NOMO-1 (cell line): ENCODE results near the gene ESPNL.
"Not testable (repeated sequence)": the region's sequence is repeated elsewhere in the genome, so short reads cannot be mapped to it uniquely, and the experiment has no call there.

Source experiments
- DNase-seq, 2 experiments: peaks; one replicate each; lab custom pipeline; 2025; ENCODE audit not compliant: unreplicated experiment in 2 of 2; lab: John Stamatoyannopoulos, UW

Gene ESPNL

DNA sequence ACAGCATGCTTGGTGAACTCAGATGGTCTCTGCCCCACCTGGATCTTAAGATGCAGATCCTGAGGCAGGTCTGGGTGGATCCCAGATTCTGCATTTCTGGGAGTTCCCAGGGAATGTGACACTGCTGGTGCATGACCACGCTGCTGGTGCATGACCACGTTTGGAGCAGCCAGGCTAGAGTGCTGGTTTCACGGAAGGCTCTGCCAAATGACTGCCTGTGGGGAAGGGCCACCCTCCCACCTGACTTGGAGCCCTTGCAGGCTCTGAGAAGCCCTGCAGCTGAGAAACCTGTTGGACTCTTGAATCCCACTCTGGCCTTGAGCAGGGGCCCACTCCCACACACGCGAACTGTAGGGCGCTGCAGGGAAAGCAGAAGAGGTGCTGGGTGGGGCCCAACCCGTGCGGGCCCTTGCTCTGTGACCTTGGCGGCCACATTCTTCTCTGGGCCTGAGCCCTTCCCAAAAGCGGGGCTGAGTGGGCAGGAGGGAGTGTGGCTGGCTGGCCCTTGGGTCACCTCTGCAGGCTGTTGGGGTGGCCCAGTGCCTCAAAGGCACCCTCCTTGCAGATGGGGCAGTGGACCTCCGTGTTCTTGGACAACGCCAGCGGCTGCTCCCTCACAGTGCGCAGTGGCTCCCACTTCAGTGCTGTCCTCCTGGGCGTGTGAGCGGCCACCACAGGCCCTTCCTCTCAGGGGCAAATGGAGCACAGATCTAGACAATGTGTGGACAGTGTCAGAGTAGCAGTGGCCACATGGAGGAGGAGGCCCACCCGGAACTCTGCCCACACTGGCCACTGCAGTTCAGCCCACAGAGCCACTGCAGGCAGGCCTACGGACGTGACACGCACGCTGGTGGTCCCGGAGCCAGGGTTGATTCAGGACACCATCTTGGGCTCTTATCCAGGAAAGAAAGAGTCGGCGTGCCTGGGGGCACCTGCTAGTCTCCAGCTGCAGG is 66.5 kb downstream of the ESPNL start:
- no peak for DNase-seq

DNA sequence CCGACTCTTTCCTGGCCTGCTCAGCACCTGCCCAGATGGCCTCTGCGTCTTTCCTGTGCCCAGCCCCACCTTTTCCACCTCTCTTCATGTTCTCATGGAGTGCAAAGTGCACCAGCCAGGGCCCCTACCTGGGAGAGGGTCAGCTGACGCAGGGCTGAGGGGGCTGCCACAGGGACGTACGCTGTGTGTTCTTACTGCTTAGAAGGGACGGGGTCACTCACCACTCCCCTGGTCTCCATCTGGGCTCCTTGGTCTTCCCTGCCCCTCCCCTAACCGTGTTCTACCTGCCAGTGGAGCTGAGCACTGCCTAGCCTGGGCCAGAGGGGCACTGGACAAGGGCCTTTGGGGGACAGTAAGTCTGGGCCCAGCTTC is 67.2 kb downstream of the ESPNL start:
- no peak for DNase-seq

DNA sequence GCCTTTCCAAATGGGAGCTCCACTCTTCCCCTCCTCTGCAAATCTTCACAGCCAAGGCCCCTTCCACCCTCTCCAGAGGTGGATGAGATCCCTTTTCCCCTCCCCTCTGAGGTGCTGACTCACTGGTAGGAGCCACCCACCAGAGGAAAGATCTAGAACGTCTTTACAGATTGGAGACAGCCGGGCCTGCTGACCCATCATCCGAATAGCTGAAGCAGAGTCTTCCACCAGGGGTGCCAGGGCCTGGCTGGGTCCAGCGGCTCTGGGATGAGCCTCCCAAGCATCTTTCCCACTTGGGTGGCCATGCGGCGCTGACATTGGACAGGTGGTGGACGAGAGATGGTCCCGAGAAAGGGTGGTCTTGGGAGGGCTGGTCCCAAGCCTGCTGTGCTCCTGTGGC is 67.6 kb downstream of the ESPNL start:
- no peak for DNase-seq

DNA sequence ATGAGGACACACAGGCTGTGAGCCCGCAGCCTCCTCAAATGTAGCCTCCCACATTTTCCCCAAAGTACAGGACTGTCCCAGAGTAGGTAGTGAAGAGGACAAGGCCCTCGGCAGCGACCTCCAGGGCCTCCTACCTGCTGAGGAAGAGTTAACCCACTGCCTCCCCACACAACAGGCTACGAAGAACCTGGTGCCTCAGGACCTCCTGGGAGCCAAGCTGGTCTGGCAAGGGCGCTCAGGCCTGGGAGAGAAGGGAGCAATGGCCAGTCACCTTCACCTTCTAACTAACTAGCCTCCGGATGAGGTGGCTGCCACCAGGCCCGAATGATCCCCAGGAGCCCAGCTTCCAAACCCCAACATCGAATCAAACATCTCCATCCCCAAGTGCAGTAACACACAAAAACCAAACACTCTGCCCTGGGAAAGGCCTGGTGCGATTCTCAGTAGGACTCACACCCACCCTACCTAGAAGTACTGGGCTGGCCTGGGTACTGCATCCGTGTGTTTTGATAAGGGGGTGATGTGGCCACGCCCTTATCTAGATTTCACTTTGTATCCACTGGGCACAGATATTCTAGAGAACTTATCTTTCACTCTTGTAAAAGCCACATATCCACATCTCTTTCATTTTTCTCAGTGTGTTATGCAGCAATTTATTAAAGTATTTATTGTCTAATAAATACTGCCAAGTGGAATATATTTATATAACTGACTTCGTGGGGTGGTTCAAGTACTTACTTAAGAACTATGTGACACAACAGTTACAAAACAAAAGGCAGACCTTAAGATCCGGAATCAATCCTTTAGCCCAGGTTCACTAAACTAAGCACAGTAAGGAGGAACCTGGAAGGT is 68.3 kb downstream of the ESPNL start:
- DNase-seq = no peak

DNA sequence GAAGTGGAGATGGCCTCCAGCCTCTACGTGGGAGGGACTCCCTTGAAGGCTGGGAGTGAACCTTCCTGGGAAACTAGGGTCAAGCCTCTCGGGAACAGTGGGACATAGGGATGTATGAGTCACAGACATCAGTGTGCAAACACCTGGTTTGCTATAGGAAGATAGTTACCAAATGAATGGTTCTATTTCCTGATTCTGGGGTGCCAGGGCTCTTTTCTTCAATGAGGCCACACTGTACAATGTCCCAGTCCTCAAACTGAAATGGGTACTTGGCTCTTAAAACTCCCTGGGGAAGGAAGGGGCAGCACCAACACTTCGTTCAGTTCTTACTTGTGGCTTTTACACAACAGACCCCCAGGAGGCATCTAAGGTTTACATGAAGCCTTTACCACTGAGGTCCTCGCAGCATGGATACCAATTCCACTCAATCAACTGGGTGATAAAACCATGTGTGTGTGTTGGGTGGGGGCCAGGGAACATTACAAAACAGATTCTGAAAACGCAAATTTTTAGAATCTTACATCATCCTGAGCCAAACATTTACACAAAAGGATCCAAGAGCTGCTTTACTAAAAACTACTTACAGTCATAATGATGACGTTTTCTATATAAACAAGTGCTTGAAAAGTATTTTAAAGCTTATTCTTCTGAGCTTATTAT is 69.0 kb downstream of the ESPNL start:
- no peak for DNase-seq

DNA sequence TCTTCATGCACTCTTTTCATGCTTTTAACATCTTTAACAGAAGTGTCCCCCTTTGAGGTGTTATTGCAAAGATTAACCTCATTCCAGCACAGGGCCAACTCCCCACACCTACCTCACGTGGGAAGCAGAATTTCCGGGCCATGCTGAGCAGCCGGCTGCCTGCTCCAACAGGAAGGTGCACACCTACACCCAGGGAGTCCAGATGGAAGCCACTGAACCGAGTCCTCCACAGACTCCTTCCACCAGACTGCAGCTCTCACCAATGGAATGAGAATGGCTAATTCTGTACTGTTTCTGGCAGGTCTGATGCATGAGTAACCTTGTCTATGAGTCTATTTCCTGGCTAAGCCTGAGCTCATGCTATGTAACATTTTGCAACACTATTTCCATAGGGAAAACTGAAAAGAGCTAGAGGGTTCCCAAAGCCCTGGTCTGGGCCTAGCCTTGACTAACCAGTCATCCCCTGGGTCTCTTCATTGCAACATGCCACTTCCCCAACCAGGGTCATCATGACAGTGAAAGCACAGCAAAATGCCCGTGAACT is 69.6 kb downstream of the ESPNL start:
- no peak for DNase-seq

DNA sequence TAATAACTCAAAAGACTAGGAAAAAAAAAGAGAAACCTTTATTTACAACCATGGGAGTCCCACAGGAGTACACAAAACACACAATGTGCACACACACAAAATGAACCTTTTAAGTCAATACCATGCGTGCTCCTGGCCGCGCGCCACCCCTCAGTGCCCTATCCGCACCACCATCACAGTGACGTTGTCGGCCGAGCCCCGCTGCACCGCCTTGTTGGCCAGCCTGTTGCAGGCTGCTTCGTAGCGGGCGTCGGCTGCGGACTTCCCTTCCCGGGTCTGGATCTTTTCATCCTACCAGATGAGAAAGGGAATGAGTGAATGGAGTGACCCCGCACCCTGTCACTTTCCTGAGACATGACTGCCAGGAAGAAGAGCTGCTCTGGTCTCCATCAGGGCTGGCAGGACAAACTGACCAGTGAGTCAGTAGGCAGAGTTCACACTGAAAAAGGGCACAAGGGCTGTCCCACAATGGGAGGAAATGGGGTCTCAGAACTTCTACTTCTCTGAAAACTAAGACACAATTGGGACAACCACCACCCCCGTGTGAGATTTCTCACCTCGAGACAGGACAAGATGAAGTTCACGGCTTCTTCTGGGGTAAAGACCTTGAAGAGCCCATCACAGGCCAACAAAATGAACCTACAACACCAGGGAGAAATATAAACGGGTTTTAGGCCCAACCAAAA is 70.4 kb downstream of the ESPNL start:
- no peak for DNase-seq

DNA sequence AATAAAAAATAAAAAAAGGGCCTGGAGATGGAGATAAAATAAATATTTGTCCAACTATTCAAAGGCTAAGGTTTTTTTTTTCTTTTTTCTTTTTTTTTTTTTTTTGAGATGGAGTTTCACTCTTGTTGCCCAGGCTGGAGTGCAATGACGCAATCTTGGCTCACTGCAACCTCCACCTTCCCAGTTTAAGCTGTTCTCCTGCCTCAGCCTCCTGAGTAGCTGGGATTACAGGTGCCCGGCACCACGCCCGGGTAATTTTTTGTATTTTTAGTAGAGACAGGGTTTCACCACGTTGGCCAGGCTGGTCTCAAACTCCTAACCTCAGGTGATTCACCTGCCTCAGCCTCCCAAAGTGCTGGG is 70.9 kb downstream of the ESPNL start:
- DNase-seq = not testable (repeated sequence)

DNA sequence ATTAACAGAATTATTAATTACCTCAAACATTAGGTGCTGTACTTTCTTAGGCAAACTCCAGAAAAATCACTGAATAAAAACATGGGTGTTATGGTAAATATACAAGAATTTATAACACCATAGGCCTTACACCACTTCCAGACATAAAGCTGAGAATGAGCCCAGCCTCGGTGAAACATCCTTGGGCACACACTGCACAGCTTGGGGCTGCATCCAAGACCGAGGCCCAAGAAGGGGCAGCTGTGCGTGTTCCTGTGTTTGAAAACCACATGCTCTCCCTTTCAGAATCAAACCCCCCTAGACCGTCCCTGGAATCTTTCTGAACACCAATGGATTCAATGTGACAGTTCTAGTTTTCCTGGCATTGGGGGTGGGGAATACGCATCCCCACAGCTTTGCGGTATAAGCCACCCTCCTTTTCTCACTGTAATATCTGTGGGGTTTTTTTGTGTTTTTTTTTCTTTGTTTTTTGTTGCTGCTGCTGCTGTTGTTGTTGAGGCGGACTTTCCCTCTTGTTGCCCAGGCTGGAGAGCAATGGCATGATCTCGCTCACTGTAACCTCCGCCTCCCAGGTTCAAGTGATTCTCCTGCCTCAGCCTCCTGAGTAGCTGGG is 71.5 kb downstream of the ESPNL start:
- DNase-seq = no peak

DNA sequence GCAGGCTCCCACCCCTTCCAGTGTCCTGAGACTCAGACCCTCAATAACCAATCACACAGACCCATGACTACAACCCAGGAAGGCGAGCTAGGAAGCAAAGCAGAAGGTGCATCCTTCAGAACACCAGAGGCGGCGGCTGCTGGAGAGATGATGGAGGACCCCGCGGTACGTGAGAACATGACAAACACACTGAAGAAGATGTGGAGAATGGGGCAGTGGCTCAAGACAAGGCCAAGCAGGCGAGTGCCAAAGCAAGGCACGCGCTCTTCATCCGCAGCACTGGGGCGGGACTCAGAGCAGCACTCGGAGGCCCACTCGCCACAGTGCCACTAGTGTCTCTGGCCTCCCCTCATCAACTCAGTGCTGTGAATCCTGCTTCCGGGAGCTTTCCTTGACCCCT is 72.3 kb downstream of the ESPNL start:
- DNase-seq = no peak

DNA sequence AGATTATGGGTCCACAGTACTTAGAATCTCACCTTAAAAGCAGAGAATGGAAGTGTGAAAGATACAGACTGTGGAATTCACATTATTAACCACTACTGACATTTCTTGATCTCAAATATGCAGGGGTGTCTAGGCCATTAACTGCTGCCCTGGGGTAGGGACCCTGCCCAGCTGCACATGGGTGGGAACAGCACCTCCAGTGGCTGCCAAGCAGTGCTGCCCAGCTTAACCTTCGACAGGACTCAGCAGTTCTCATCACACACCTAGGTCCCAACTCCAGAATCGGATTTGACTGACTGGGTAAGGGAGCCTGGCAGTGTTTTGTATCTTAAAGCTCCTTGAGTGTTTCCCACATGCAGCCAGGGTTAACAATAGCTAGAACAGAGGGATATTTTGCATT is 73.6 kb downstream of the ESPNL start:
- no peak for DNase-seq

DNA sequence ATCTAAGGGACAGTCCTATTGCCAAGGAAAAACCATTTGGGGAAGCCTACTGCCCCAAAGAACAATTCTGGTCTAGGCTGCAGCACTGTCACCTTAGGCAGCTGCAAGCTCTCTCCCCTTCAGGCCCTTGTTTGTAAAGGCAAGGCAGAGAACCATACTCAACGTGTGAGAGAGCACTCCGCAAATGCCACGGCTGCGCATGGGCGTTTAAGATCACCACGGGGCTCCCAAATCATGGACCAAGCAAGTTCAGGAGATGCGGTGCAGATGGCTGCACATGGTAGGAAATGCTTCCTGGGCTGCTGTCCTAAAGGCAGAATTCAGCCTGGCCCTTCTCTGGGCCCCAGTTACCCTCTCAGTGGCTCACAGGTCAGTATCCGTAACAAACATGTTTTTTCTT is 74.2 kb downstream of the ESPNL start:
- no peak for DNase-seq

DNA sequence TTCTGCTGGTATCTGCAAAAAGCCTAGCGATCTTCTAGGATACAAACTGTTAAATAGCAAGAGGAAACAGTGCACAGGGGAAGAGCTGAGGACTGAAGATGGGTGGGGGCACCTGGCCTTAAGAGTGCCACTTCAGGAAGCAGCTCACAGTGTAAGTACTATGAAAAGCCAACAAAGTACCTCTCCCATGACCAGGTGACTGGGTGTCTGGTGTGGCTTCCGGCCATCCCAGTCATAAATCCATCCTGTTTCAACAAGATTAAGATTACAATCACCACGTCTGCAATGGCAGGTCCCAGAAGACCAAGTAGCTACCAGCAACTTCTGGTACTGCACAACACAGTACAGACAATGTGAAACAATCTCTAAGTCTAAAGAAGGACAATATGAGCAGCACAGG is 74.6 kb downstream of the ESPNL start:
- no peak for DNase-seq

DNA sequence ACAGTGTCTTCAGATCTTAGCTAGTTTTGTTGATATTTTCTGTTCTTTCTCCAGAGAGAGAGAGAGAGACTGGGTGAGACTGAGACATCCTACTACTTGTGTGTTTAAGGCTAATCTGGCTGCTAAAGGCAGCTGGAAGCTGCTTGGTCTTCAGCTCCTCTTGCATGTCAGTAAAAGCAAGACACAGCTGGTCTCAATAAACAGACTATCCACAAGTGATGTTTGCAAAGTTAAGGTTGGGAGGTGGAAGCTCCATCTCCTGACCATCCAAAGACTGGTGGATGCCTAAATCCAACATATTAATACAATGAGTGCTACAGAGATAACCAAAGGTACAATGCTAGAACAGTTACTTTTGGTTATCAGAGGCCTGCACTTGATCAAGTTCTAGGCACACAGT is 76.5 kb downstream of the ESPNL start:
- no peak for DNase-seq

DNA sequence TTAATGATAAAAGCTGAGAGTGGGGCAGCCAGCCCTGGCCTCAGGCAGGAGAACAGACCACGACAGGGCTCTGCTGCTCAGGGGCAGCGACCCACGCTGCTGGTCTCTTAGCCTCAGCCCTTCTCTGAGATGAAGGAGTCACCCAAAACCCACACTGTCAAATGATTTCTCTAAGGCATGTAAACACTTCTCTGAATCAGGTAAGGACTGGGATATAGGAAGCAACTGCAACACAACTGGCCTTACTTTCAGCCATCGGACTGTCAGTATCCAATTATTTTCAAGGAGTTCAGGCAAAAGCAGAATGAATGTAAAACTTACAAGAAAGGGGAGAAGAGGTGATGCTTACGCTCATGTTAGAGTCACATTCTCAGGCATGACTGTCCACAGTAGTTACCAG is 80.4 kb downstream of the ESPNL start:
- DNase-seq = no peak

DNA sequence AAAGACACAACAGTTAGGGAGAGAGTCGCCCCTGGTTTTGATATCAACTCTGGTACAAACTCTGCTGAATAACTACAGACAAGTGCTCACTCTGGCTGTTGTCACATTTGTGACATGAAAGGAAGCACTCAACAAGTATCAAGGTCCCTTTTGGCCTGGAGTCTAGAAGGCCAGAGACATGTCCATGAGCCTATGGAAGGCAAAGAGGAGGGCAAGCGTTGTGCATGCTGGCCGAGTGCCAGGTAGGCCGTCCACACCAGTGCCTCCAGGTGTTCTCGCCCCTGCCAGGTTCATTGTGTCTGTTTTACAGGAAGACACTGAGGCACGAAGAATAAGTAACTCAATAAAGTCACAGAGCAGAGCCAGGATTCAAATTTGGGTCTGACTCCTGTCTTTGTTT is 82.2 kb downstream of the ESPNL start:
- DNase-seq = no peak
